ENCODE data around the gene GNL3.
A peak's percentile ranks its signal among the peaks of the same experiment; 100 is the strongest.

GNL3 gene

GRCh38 chr3:52679199-52679538 is 6.7 kb upstream of the GNL3 start:
- H3K27me3 Mint-ChIP-seq: no peaks in the 10 kb centered on the region
- H3K4me1 Mint-ChIP-seq: peaks cover 41% of the 10 kb centered on the region
- DNase-seq (no peak), ATAC-seq (no peak)
- peak overlapping the region; percentile 91 to 95 for H3K27ac Mint-ChIP-seq
- H3K9me3 Mint-ChIP-seq: no peaks in the 10 kb centered on the region
- no peak overlapping the region for H3K4me3 Mint-ChIP-seq

DNA sequence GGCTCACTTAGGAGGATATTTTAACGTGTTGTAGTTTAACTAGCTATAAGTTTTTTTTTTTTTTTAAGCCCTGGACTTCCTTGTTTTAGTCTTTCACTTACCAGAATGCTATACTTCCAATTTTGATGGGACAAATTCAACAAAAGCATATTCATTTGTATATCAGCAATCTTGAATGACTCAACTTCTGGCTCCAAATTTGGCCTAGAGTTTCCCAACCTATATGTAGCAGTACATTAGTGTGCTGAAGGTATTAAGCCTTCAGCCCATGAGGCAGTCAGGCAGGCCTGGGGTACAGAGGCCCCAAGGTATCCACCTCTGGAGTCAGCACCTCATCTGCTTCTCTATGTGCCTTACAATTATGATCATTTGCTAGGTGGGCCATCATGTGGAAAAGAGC is 6.0 kb upstream of the GNL3 start:
- no peak overlapping the region for H3K4me3 Mint-ChIP-seq
- ATAC-seq: no peak
- H3K27ac Mint-ChIP-seq: peak overlapping the region in 1 of 2 donors; percentile 95
- no peaks in the 10 kb centered on the region for H3K27me3 Mint-ChIP-seq
- peaks cover 47% of the 10 kb centered on the region for H3K4me1 Mint-ChIP-seq
- no peak for DNase-seq
- no peaks in the 10 kb centered on the region for H3K9me3 Mint-ChIP-seq

DNA sequence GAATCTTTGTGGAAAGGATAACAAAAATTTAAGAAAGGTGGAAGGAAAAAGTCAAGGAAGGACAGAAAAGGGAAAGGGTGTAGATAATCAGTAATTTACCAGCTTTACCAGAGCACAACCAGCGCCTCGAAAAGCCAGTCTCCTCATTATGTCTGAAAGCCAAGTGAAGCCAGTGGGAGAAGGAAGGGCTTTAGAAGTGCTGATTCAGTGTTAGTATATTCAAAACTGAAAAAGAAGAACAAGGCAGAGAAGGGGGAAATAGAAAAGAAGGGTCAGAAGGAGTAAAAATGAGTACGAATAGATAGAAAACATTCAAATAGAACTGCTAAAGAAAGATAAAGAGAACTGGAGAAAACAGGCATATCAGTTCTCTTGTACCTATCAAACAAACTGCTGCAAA is 4.2 kb upstream of the GNL3 start:
- peak overlapping the region in 1 of 2 donors; percentile 62 for H3K4me3 Mint-ChIP-seq
- no peak for DNase-seq
- peaks cover 47% of the 10 kb centered on the region for H3K4me1 Mint-ChIP-seq
- no peaks in the 10 kb centered on the region for H3K9me3 Mint-ChIP-seq
- ATAC-seq: no peak
- peak overlapping the region in 1 of 2 donors; percentile 52 for H3K27ac Mint-ChIP-seq
- no peaks in the 10 kb centered on the region for H3K27me3 Mint-ChIP-seq

GRCh38 chr3:52682016-52682415 is 3.8 kb upstream of the GNL3 start:
- Mint-ChIP-seq H3K27me3 (no peaks in the 10 kb centered on the region), H3K9me3 (no peaks in the 10 kb centered on the region), H3K4me3 (peak overlapping the region; percentile 32 to 62), H3K27ac (peak overlapping the region in 1 of 2 donors; percentile 35), H3K4me1 (peaks cover 51% of the 10 kb centered on the region)
- DNase-seq: peak in 1 of 2 donors; percentile 45
- ATAC-seq: peak; percentile 19

DNA sequence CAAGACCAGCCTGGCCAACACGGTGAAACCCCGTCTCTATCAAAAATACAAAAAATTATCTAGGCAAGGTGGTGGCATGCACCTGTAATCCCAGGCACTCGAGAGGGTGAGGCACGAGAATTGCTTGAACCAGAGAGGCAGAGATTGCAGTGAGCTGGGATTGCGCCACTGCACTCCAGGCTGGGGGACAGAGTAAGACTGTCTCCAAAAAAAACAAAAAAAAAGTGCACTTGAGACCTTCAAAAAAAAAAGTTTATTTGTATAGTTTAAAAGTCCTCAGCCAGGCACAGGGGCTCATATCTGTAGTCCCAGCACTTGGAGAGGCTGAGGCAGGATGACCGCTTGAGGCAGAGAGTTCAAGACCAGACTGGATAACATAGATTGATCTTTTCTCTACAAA is 2.2 kb upstream of the GNL3 start:
- DNase-seq: no peak
- Mint-ChIP-seq H3K4me1 (peaks cover 67% of the 10 kb centered on the region), H3K27ac (peak overlapping the region; percentile 34 to 67), H3K4me3 (peak overlapping the region; percentile 42 to 93), H3K27me3 (no peaks in the 10 kb centered on the region), H3K9me3 (no peaks in the 10 kb centered on the region)
- no peak for ATAC-seq

- no peaks in the 10 kb centered on the region for H3K9me3 Mint-ChIP-seq
- no peak for DNase-seq
- H3K4me1 Mint-ChIP-seq: peaks cover 67% of the 10 kb centered on the region
- H3K4me3 Mint-ChIP-seq: peak overlapping the region; percentile 84 to 93
- no peak for ATAC-seq
- H3K27me3 Mint-ChIP-seq: no peaks in the 10 kb centered on the region
- H3K27ac Mint-ChIP-seq: no peak overlapping the region
These were observed 1.6 kb upstream of the GNL3 start for GRCh38 chr3:52684184-52684583.

GRCh38 chr3:52685285-52685708 is 535 bp upstream of the GNL3 start:
- ATAC-seq (peak; percentile 89), DNase-seq (peak; percentile 83 to 90)
- Mint-ChIP-seq H3K27ac (peak overlapping the region; percentile 96 to 97), H3K4me1 (peaks cover 66% of the 10 kb centered on the region), H3K9me3 (no peaks in the 10 kb centered on the region), H3K27me3 (no peaks in the 10 kb centered on the region), H3K4me3 (peak overlapping the region; percentile 84 to 93)

GRCh38 chr3:52688266-52688665 is 2.4 kb downstream of the GNL3 start:
- peaks cover 64% of the 10 kb centered on the region for H3K4me1 Mint-ChIP-seq
- no peak for DNase-seq
- H3K9me3 Mint-ChIP-seq: no peaks in the 10 kb centered on the region
- peak overlapping the region; percentile 47 to 95 for H3K27ac Mint-ChIP-seq
- H3K27me3 Mint-ChIP-seq: no peaks in the 10 kb centered on the region
- peak overlapping the region; percentile 44 to 90 for H3K4me3 Mint-ChIP-seq
- ATAC-seq: no peak

DNA sequence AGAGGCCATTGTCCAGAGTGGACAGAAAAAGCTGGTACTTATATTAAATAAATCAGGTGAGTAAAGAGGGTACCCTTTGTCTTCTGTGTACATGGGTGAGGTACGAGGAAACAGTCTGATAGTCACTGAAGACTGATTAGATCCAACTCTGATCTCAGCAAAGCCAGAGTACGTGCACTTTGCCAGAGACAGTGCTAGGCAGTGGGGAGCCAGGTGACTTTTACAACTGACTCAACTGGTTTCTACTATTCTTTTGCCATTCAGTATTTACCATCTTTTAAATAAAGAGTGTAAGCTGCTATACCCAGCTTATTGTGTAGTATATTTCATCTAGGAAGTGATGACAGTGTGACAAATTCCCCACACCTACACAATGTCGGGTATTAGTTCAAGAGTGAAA is 3.3 kb downstream of the GNL3 start:
- no peaks in the 10 kb centered on the region for H3K27me3 Mint-ChIP-seq
- DNase-seq: no peak
- H3K4me3 Mint-ChIP-seq: peak overlapping the region; percentile 15 to 90
- peak overlapping the region; percentile 77 to 89 for H3K27ac Mint-ChIP-seq
- H3K4me1 Mint-ChIP-seq: peaks cover 72% of the 10 kb centered on the region
- ATAC-seq: no peak
- no peaks in the 10 kb centered on the region for H3K9me3 Mint-ChIP-seq

GRCh38 chr3:52690560-52690959 is 4.7 kb downstream of the GNL3 start:
- H3K4me1 Mint-ChIP-seq: peaks cover 66% of the 10 kb centered on the region

GRCh38 chr3:52693071-52693470 is 7.2 kb downstream of the GNL3 start:
- Mint-ChIP-seq H3K9me3 (no peaks in the 10 kb centered on the region), H3K4me1 (peaks cover 58% of the 10 kb centered on the region), H3K4me3 (no peak overlapping the region), H3K27ac (peak overlapping the region in 1 of 2 donors; percentile 72), H3K27me3 (no peaks in the 10 kb centered on the region)
- DNase-seq (no peak), ATAC-seq (no peak)

More at GRCh38 chr3:52690560-52690959, 4.7 kb downstream of the GNL3 start:
- H3K9me3 Mint-ChIP-seq: no peaks in the 10 kb centered on the region
- H3K27ac Mint-ChIP-seq: peak overlapping the region; percentile 37 to 78
- no peaks in the 10 kb centered on the region for H3K27me3 Mint-ChIP-seq
- DNase-seq (no peak), ATAC-seq (no peak)
- H3K4me3 Mint-ChIP-seq: peak overlapping the region in 1 of 2 donors; percentile 54

DNA sequence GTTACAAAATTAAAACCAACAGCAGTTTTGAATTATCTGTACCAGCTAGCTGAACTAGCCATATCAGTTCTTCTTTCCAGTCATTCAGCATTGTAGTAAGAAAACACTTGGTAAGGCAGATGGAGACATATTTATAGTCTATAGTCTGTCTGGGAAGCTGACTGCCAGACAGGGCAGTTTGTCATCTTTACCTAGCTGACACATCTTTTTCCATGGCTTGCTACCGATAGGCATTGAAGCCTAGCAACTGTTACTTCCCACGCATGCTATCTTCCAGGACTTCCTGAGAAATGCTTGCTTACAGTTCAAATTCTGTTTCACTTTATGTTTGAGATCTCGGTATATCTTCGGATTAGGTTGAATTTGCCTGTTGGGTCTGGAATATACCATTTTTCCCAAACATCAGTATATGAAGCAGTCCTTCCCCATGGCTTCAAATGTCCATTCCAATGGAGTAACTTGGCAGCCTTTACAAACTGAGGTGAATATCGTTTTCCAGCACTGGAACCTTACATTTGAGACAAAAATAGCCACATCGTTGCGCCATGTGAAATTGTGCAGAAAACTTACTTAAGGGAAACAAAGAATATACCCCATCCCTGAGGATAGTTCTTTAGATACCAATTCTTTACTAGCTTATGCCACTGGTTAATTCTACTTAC is 8.8 kb downstream of the GNL3 start:
- Mint-ChIP-seq H3K9me3 (no peaks in the 10 kb centered on the region), H3K4me3 (no peak overlapping the region), H3K4me1 (peaks cover 42% of the 10 kb centered on the region), H3K27me3 (no peaks in the 10 kb centered on the region), H3K27ac (no peak overlapping the region)
- ATAC-seq (no peak), DNase-seq (no peak)

GRCh38 chr3:52695798-52696671 is 10.2 kb downstream of the GNL3 start:
- Mint-ChIP-seq H3K9me3 (no peaks in the 10 kb centered on the region), H3K4me3 (no peak overlapping the region), H3K27ac (peak overlapping the region in 1 of 2 donors; percentile 52), H3K4me1 (peaks cover 31% of the 10 kb centered on the region), H3K27me3 (no peaks in the 10 kb centered on the region)
- DNase-seq: no peak
- no peak for ATAC-seq

DNA sequence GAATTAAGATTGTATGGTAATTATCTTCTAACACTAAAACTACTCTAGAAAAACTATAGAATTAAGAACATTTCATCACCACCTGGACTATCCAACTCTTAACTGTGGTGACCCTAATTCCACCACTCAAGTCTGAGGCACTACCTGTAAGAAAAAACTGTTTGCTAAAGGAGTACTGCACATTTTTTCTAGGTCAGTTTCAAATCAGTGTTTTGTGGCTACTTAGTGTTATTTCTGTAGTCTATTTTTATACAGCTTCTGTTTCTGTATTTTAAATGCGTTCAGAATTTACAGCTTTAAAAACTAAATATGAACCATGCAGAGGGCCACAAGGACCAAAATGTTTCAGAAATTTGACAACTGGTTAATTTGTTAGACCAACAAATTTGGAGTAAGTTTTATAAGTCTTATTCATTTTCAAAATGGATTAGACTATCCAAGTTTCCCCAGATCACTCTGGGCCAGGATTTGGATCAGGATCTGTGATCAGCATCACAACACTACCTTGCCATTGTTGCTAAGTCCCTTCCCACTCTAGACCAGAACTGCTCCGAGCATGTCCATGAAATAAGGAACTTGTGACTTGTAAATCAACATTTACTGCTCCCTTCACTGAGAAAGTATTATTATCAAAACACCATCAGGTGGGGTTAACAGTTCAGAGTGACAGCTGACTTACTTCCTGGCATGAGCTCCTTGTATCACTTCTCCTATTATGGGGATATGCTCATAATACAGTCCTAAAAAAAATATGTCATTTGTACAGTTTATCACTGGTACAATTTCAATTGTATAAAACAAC is 11.2 kb downstream of the GNL3 start:
- no peak for ATAC-seq
- Mint-ChIP-seq H3K27ac (peak overlapping the region in 1 of 2 donors; percentile 25), H3K4me3 (no peak overlapping the region), H3K9me3 (no peaks in the 10 kb centered on the region), H3K4me1 (peaks cover 27% of the 10 kb centered on the region), H3K27me3 (no peaks in the 10 kb centered on the region)
- DNase-seq: no peak

DNA sequence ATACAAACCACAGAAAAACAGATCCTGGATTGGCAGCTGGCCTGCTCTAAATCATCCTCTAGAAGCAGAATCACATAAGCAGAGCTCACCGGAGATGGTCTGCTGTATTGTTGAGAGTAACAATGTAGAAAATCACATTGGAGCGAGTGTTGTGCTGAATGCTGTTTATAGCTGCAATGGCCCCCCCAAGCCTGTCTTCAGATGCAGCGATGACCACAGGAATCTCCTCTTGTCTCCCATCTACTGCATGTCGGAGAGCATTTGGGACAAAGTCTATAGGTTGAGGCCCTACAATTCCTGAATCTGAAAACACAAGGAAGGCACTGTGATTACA is 11.8 kb downstream of the GNL3 start:
- Mint-ChIP-seq H3K4me1 (peaks cover 21% of the 10 kb centered on the region), H3K27ac (peak overlapping the region in 1 of 2 donors; percentile 57), H3K9me3 (no peaks in the 10 kb centered on the region), H3K4me3 (no peak overlapping the region), H3K27me3 (no peaks in the 10 kb centered on the region)
- DNase-seq (no peak), ATAC-seq (no peak)
